Measurements from ENCODE around the gene SMIM11.

DNA sequence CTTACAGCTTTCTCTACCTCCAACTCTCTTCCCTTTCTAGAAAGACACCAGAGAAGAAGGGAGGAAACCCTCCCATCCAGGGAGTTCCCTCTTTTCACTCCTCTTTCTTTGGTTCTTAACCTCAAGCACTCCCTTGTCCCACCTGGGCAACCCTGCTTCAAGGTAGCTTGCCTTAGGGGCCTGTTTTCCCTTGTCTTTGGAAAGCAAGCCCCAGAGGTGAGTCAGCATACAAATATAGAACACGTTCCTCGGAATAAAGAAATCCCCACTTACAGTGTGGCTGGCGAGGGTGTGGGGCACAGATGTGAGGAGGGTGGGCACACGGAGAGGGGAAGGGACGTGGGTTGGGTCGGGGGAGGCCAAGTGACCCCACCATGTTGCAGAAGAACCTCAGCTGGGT lies 37.6 kb upstream of the SMIM11 start:
- TF ChIP-seq, protein P1, sequence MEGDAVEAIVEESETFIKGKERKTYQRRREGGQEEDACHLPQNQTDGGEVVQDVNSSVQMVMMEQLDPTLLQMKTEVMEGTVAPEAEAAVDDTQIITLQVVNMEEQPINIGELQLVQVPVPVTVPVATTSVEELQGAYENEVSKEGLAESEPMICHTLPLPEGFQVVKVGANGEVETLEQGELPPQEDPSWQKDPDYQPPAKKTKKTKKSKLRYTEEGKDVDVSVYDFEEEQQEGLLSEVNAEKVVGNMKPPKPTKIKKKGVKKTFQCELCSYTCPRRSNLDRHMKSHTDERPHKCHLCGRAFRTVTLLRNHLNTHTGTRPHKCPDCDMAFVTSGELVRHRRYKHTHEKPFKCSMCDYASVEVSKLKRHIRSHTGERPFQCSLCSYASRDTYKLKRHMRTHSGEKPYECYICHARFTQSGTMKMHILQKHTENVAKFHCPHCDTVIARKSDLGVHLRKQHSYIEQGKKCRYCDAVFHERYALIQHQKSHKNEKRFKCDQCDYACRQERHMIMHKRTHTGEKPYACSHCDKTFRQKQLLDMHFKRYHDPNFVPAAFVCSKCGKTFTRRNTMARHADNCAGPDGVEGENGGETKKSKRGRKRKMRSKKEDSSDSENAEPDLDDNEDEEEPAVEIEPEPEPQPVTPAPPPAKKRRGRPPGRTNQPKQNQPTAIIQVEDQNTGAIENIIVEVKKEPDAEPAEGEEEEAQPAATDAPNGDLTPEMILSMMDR (IDR thresholded peaks at IDR 0.05), result no peak
- no peak for TF ChIP-seq POLR2A (IDR thresholded peaks at IDR 0.05)
